HG03039 (cell line): Measurements from ENCODE around the gene PLCD1.

Experiments used
- ATAC-seq: cut with Tn5 transposase; IDR thresholded peaks from one replicate; pipeline ENCODE4 v1.9.1; 2021; ENCODE audit warnings: mild to moderate bottlenecking, moderate library complexity; ENCODE audit not compliant: unreplicated experiment

The PLCD1 gene

DNA sequence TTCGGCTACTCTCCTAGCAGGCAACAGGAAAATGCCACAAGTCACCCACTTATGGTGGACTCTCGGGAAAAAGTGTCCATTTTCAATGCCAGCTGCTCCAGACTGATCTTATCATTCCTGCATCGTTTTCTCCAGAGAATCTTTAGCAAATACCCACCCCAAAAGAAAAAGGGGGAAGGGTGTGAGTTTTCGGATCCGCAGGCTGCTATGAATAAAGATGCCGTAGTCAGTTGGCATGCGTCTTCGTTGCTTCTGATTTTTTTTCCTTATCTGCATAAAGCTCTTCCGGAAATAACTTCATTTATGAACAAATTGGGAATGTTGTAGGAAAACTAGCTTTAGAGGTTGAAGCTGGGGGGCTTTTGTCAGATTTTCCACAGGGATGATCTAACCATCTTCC lies 61.2 kb downstream of the PLCD1 start:
- no peak for ATAC-seq

DNA sequence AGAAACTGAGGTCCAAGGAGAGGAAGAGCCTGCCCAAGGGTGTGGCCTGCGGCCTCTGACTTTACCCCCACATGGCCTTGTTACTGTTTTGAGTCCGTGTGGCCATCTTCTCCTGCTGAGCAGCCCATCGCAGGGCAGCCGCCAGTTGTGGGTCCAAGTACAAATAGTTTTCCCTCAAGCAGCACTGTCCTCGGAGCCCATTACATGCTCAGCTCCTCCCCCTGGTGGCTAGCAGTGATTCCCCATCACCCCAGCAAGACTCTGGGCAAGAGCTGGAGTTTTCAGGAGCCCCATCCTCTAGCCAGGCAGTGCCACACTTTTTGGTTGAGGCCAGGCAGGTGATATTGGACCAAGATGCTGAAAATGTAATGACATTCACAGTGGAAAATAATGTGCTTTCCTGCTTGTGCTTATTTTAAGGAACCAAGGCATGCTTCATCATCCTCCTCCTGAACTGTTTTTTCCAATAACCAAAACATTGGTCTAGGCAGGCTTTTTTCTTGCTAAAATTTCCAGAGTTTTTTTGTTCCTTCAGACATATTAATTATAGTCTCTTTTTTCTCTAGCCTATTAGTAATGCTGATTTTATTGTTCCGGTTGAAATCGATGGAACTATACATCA lies 62.1 kb downstream of the PLCD1 start:
- ATAC-seq = no peak

DNA sequence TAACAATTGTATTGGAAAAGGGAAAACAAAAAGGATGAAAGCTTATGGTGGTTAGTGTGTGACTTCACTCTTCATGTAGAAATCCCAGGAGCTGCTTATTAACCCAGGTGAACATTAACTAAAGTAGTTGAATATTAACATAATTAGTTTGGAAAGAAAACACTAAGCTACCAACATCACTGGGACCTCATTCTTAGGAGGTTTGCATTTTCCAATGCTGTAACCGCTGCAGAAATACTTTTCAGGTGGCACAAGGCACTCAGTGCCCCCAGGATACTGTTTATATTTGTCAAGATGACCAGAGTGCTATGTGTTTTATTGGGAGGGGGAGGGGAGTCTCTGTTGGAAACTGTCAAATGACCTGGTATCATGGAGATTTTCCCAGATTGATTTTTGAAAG lies 64.7 kb downstream of the PLCD1 start:
- ATAC-seq = no peak

DNA sequence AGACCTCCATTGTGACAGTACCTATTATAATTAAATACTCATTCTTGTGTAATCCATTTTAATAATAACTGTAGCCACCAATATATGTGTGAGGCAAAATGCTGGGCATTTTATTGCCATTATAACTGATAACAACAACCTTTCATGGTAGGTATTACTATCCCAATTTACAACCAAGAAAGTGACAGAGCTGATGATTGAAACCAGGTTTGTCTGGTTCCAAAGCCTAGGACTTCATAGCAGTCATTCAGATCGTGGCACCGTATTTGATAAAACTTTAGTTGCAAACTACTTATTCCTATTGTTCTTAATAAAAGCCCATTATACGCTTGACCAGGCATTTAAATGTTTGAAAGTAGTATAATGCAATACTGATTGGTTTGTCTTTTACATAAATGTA lies 65.3 kb downstream of the PLCD1 start:
- ATAC-seq = no peak

DNA sequence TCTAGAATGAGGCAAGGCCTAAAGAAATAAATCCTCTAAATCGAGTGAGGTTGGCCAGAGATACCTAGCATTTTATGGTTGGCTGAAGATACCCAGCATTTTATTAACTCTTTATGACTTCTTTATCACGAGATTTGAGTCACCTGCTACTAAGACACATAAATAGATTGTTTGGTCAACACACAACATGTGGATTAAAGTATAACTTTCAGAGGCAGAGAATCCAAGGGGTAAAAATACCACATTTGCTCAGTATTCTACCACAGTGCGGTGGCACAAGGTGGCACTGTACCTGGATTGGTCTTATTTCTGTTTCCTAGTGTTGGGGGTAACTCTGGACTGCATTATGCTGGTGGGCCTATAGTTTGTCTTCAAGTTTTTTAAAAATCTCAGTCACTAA lies 65.8 kb downstream of the PLCD1 start:
- no peak for ATAC-seq

DNA sequence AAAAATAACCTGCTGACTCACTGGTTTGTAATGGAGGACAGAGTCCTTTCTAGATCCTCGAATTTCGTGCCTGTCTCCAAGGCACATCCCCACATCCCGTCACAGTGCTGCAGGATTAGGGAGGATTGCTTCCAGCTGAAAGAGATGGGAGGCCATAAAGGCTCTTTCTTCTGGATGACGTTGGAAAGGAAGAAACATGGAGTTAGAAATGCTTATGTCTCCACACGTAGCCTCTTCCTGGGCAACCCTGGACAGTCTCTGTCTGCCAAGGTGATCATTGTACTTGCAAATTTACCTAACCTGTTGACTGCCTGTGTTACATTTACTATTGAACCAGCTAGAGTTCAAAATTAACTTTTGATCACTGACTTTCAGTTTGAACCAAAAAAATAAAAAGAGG lies 66.4 kb downstream of the PLCD1 start:
- ATAC-seq = no peak

DNA sequence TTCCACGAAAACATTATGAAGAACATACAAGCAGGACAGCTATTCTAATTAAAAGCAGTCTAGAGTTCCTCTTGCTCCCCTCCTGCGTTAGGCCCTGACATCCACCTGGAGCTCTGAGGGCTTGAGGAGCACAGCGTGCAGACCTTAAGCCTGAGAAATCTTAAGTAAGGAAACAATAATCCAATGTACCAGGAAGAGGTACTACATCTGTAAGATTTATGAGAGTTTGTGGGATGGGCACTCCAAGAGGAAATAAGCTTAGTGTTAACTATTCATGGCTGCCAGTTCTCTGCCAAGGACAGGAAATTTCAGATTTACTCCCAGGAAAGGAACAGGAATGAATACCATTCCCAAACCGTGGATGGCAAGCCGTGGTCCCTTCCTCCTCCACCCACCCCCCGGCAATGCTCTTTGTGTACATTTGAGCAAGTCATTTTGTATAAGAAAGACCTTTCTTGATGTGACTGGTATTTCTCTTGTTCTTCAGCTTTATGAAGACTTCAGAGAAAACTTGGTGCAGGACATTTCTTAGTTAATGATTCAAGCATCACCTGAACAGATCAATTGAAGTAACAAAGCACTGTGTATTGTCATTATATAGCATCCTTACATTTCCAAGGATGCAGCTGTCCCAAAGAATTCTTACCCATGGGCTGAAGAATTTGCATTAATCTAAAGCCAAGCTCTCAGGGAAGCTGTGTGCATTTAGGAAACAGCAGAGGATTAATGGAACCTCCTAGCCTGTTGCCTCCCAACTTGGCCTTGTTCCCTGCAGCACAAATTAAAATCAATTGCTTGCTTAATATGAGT lies 67.6 kb downstream of the PLCD1 start:
- ATAC-seq = no peak

DNA sequence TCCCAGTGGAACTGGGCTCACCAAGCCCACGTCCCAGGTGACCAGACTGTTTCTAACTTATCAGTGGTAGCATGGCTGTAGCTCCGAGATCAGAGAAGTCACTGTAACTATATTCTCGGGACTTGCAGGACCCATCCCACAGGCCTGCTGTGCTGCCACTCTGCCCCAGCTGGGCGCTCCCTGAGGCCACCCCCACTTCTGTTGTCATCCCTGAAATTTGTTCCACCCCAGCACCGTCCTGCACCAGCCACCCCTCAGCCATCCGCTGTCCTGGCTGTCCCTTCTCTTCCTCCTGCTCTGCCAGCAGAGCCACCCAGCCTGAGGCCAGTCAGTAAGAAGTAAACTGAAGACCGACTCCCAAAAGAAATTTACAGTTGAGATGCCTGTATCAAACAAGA lies 71.9 kb downstream of the PLCD1 start:
- ATAC-seq = no peak
